ENCODE results near the gene AOPEP.

Gene AOPEP

GRCh38 chr9:95104980-95105379, 378.5 kb downstream of the AOPEP start:
- no peak overlapping the region for H3K4me3 ChIP-seq (ENCODE audit: low read depth, low read length)
- no peak for TF ChIP-seq CTCF (IDR thresholded peaks at IDR 0.05; ENCODE audit: borderline replicate concordance, insufficient read depth, low read depth, low read length)

- H3K4me3 ChIP-seq (ENCODE audit: low read depth, low read length): no peak overlapping the region
- TF ChIP-seq CTCF (IDR thresholded peaks at IDR 0.05; ENCODE audit: borderline replicate concordance, insufficient read depth, low read depth, low read length): no peak
Measured at GRCh38 chr9:95105519-95106287, 379.2 kb downstream of the AOPEP start.

- H3K4me3 ChIP-seq (ENCODE audit: low read depth, low read length): no peak overlapping the region
- no peak for TF ChIP-seq CTCF (IDR thresholded peaks at IDR 0.05; ENCODE audit: borderline replicate concordance, insufficient read depth, low read depth, low read length)
Measured at GRCh38 chr9:95107001-95107749, 380.7 kb downstream of the AOPEP start.

GRCh38 chr9:95107976-95108375, 381.5 kb downstream of the AOPEP start:
- no peak for TF ChIP-seq CTCF (IDR thresholded peaks at IDR 0.05; ENCODE audit: borderline replicate concordance, insufficient read depth, low read depth, low read length)
- H3K4me3 ChIP-seq (ENCODE audit: low read depth, low read length): no peak overlapping the region

GRCh38 chr9:95108777-95109176, 382.3 kb downstream of the AOPEP start:
- TF ChIP-seq CTCF (IDR thresholded peaks at IDR 0.05; ENCODE audit: borderline replicate concordance, insufficient read depth, low read depth, low read length): no peak
- H3K4me3 ChIP-seq (ENCODE audit: low read depth, low read length): no peak overlapping the region

- TF ChIP-seq CTCF (IDR thresholded peaks at IDR 0.05; ENCODE audit: borderline replicate concordance, insufficient read depth, low read depth, low read length): no peak
- no peak overlapping the region for H3K4me3 ChIP-seq (ENCODE audit: low read depth, low read length)
Measured at GRCh38 chr9:95109456-95109855, 383.0 kb downstream of the AOPEP start.

Measured in GM12875 (cell line).